H1 (cell line): ENCODE measurements around the gene NKX2-1. TPM values are rescaled to one million over a fixed set of nuclear protein-coding genes. Genes with fewer than 3 reads are reported as not detected.

ENCODE experiments used
- CTCF ChIA-PET: fragments of 300-600 bp; sonication (Branson Sonifier 250); formaldehyde crosslinking; loops from one replicate; lab custom pipeline; 2021; ENCODE audit not compliant: partially characterized antibody; lab: Charles Lee
- POLR2A ChIA-PET: fragments of 300-600 bp; sonication (Branson Sonifier 250); formaldehyde crosslinking; loops from one replicate; lab custom pipeline; 2021; ENCODE audit warnings: inconsistent platforms; ENCODE audit not compliant: partially characterized antibody; lab: Charles Lee
- DNase-seq, 2 experiments: peaks; one replicate each; pipeline versions ENCODE4 v3.0.0 to v3.0.0-alpha.2; 2010 to 2022; ENCODE audit warnings: low spot score in 2 of 2, low read depth in 1 of 2, mixed read lengths in 1 of 2
- FAIRE-seq: peaks from 2 replicates; lab custom pipeline; 2011; peaks lifted over from hg19 to GRCh38; lab: Jason Lieb, UNC
- H2AFZ ChIP-seq: 2 replicates; pipeline ENCODE4 v1.8.1; 2012; ENCODE audit warnings: low read length, inconsistent platforms
- H2AK5ac ChIP-seq: 2 replicates; pipeline ENCODE4 v1.6.1; 2013; ENCODE audit warnings: low read depth, low read length
- H2BK120ac ChIP-seq: replicated peaks from 2 replicates; pipeline ENCODE3; 2013; ENCODE audit warnings: low read depth, low read length, inconsistent platforms
- H2BK12ac ChIP-seq: 2 replicates; pipeline ENCODE4 v1.6.1; 2013; ENCODE audit warnings: low read depth, low read length
- H2BK15ac ChIP-seq: 2 replicates; pipeline ENCODE4 v1.6.1; 2013; ENCODE audit warnings: low read length
- H2BK20ac ChIP-seq: 2 replicates; pipeline ENCODE4 v1.6.1; 2013; ENCODE audit warnings: low read length
- H2BK5ac ChIP-seq: 2 replicates; pipeline ENCODE4 v1.6.1; 2013; ENCODE audit warnings: low read depth, low read length
- H3K14ac ChIP-seq: 2 replicates; pipeline ENCODE4 v1.6.1; 2013; ENCODE audit warnings: inconsistent platforms; ENCODE audit not compliant: insufficient read length
- H3K18ac ChIP-seq: 2 replicates; pipeline ENCODE4 v1.6.1; 2013; ENCODE audit warnings: low read length; ENCODE audit errors: extremely low read depth
- H3K23ac ChIP-seq: 2 replicates; pipeline ENCODE4 v1.6.1; 2013; ENCODE audit warnings: inconsistent platforms; ENCODE audit not compliant: insufficient read length
- H3K23me2 ChIP-seq: 2 replicates; pipeline ENCODE4 v1.6.1; 2013; ENCODE audit warnings: low read depth, low read length
- H3K27ac ChIP-seq: 2 replicates; pipeline ENCODE4 v1.6.1; 2011; ENCODE audit warnings: low read depth, low read length, inconsistent platforms
- H3K27me3 ChIP-seq, 4 experiments: replicated peaks in 1 of 4; 1 replicate in 1 of 4; 2 replicates in 3 of 4; pipeline versions ENCODE4 v1.6.1 to v1.8.1; 2011 to 2013; ENCODE audit warnings: low read length in 3 of 4, mild to moderate bottlenecking in 3 of 4, inconsistent platforms in 2 of 4, mixed read lengths in 2 of 4, moderate library complexity in 1 of 4; ENCODE audit not compliant: control insufficient read depth in 3 of 4, insufficient read depth in 3 of 4; ENCODE audit errors: extremely low read depth in 1 of 4
- H3K36me3 ChIP-seq, 4 experiments: 2 replicates each; pipeline versions ENCODE4 v1.6.1 to v1.8.1; 2011 to 2013; ENCODE audit warnings: mild to moderate bottlenecking in 4 of 4, low read length in 3 of 4, moderate library complexity in 2 of 4, control low read depth in 1 of 4, inconsistent platforms in 1 of 4; ENCODE audit not compliant: insufficient read depth in 4 of 4, control insufficient read depth in 2 of 4
- H3K4ac ChIP-seq: replicated peaks from 2 replicates; pipeline ENCODE3; 2013; ENCODE audit warnings: low read length, low read depth, mixed read lengths, inconsistent platforms; ENCODE audit not compliant: insufficient read length
- H3K4me1 ChIP-seq, 4 experiments: replicated peaks in 1 of 4; 1 replicate in 1 of 4; 2 replicates in 3 of 4; pipeline versions ENCODE4 v1.6.1 to v1.8.1; 2011 to 2013; ENCODE audit warnings: low read length in 3 of 4, inconsistent platforms in 2 of 4, mixed read lengths in 1 of 4; ENCODE audit not compliant: insufficient read depth in 4 of 4, control insufficient read depth in 3 of 4
- H3K4me2 ChIP-seq, 2 experiments: 2 replicates each; pipeline versions ENCODE4 v1.6.1 to v1.8.1; 2011 to 2013; ENCODE audit warnings: low read depth in 2 of 2, low read length in 2 of 2, control low read depth in 1 of 2, inconsistent platforms in 1 of 2, mild to moderate bottlenecking in 1 of 2; ENCODE audit not compliant: insufficient read depth in 1 of 2
- H3K4me3 ChIP-seq, 4 experiments: fragments of 200-600, 300-600 bp in 1 of 4; sonication (generic), shearing (Covaris generic), sonication (Bioruptor Twin) in 1 of 4; 2 replicates each; pipeline versions ENCODE4 v1.5.1 to v1.8.1; 2011 to 2016; ENCODE audit warnings: low read length in 4 of 4, low read depth in 3 of 4, control low read depth in 2 of 4, inconsistent platforms in 2 of 4, mild to moderate bottlenecking in 2 of 4, mixed read lengths in 1 of 4, moderate library complexity in 1 of 4; ENCODE audit not compliant: insufficient read depth in 2 of 4; ENCODE audit errors: extremely low read depth in 1 of 4
- H3K56ac ChIP-seq: replicated peaks from 2 replicates; pipeline ENCODE3; 2013; ENCODE audit warnings: low read depth, mild to moderate bottlenecking, mixed read lengths, low read length, inconsistent platforms; ENCODE audit not compliant: insufficient read length
- H3K79me1 ChIP-seq: 2 replicates; pipeline ENCODE4 v1.6.1; 2013; ENCODE audit warnings: low read depth, low read length, control low read depth
- H3K79me2 ChIP-seq, 2 experiments: 2 replicates each; pipeline versions ENCODE4 v1.6.1 to v1.8.1; 2012 to 2013; ENCODE audit warnings: low read length in 2 of 2, mild to moderate bottlenecking in 2 of 2, inconsistent platforms in 1 of 2; ENCODE audit not compliant: insufficient read depth in 2 of 2, control insufficient read depth in 1 of 2
- H3K9ac ChIP-seq, 4 experiments: replicated peaks in 1 of 4; 1 replicate in 1 of 4; 2 replicates in 3 of 4; pipeline versions ENCODE4 v1.6.1 to v1.8.1; 2011 to 2013; ENCODE audit warnings: low read depth in 3 of 4, low read length in 3 of 4, control low read depth in 2 of 4, mild to moderate bottlenecking in 2 of 4, moderate library complexity in 2 of 4, inconsistent platforms in 1 of 4; ENCODE audit errors: extremely low read depth in 1 of 4
- H3K9me3 ChIP-seq, 2 experiments: 2 replicates each; pipeline versions ENCODE4 v1.6.1 to v1.8.1; 2012 to 2013; ENCODE audit warnings: mild to moderate bottlenecking in 2 of 2, moderate library complexity in 2 of 2, control low read depth in 1 of 2, inconsistent platforms in 1 of 2, low read depth in 1 of 2, low read length in 1 of 2, mixed read lengths in 1 of 2; ENCODE audit not compliant: insufficient read depth in 2 of 2
- H4K20me1 ChIP-seq, 2 experiments: replicated peaks in 1 of 2; 2 replicates each; pipeline versions ENCODE3 to v1.8.1; 2011 to 2013; ENCODE audit warnings: inconsistent platforms in 2 of 2, low read length in 2 of 2, mild to moderate bottlenecking in 1 of 2; ENCODE audit not compliant: insufficient read depth in 2 of 2, control insufficient read depth in 1 of 2
- H4K5ac ChIP-seq: 2 replicates; pipeline ENCODE4 v1.6.1; 2013; ENCODE audit warnings: low read length, low read depth, mixed read lengths, inconsistent platforms; ENCODE audit not compliant: insufficient read length
- H4K8ac ChIP-seq: 2 replicates; pipeline ENCODE4 v1.8.0; 2013; ENCODE audit warnings: mild to moderate bottlenecking, moderate library complexity, low read length, inconsistent platforms; ENCODE audit not compliant: insufficient read depth; ENCODE audit errors: extremely low read depth
- H4K91ac ChIP-seq: replicated peaks from 2 replicates; pipeline ENCODE3; 2013; ENCODE audit warnings: low read length, mixed read lengths, inconsistent platforms; ENCODE audit not compliant: insufficient read length
- CHD1 ChIP-seq: IDR thresholded peaks from 2 replicates; pipeline ENCODE4 v1.6.1; 2012; ENCODE audit warnings: low read depth, low read length, improper control_type of control experiment
- HDAC6 ChIP-seq: IDR thresholded peaks from one replicate; pipeline ENCODE4 v1.7.1; 2012; ENCODE audit warnings: low read depth, mild to moderate bottlenecking, inconsistent platforms, low read length, moderate library complexity
- POLR2A ChIP-seq, 2 experiments: IDR thresholded peaks; 1 replicate in 1 of 2; 2 replicates in 1 of 2; pipeline ENCODE4 v1.6.1; 2011; ENCODE audit warnings: low read depth in 2 of 2, low read length in 2 of 2, mild to moderate bottlenecking in 2 of 2; ENCODE audit errors: control extremely low read depth in 1 of 2
- RAD21 ChIP-seq, 2 experiments: IDR thresholded peaks in 1 of 2; conservative IDR thresholded peaks in 1 of 2; 2 replicates each; pipeline ENCODE4 v1.6.1; 2011; ENCODE audit warnings: low read depth in 2 of 2, low read length in 2 of 2, improper control_type of control experiment in 1 of 2, inconsistent platforms in 1 of 2, mild to moderate bottlenecking in 1 of 2, moderate library complexity in 1 of 2
- WGBS, 2 experiments: shearing (Covaris generic) in 1 of 2; methylation state at CpG; one replicate each; pipeline versions ENCODE4 v1.1.6 to v1.1.7; 2013 to 2015; ENCODE audit warnings: low lambda C conversion rate in 2 of 2, mixed read lengths in 2 of 2, inconsistent platforms in 1 of 2, low coverage in 1 of 2, missing lambda C conversion rate in 1 of 2; ENCODE audit not compliant: insufficient replicate concordance in 2 of 2, insufficient coverage in 1 of 2, insufficient read length in 1 of 2; ENCODE audit errors: extremely low coverage in 1 of 2, missing lambda C conversion rate in 1 of 2; 5-methylcytosine and 5-hydroxymethylcytosine counted together
- polyA plus RNA-seq, 7 experiments: library from polyadenylated mRNA; depleted of rRNA in 3 of 7; stranded (reverse) in 5 of 7; unstranded in 2 of 7; fragments of >200 nt in 5 of 7; fragments of 200-250 nt in 2 of 7; gene quantifications; 1 replicate in 5 of 7; 2 replicates in 1 of 7; 4 replicates in 1 of 7; pipeline versions ENCODE4 v1.2.1 to v1.2.3, GENCODE V29; 2011 to 2013; ENCODE audit warnings: missing spikeins in 2 of 7, mixed read lengths in 2 of 7
- total RNA-seq: library from RNA; stranded (reverse); fragmentation: NEBNext Ultra II Directional; extraction: Animal tissue kit (Norgen Biotek cat#: 25700); gene quantifications from 2 replicates; pipeline ENCODE4 v1.2.1, GENCODE V29; 2021
- TF ChIP-seq, protein P1 (sequence below), 3 experiments: IDR thresholded peaks; 1 replicate in 2 of 3; 2 replicates in 1 of 3; pipeline versions ENCODE4 v1.5.1 to v1.6.1; 2011; ENCODE audit warnings: low read length in 3 of 3, mild to moderate bottlenecking in 3 of 3, inconsistent platforms in 2 of 3, low read depth in 1 of 3, moderate library complexity in 1 of 3; ENCODE audit not compliant: insufficient read depth in 1 of 3; ENCODE audit errors: control extremely low read depth in 1 of 3
- TF ChIP-seq, protein P2 (sequence below): IDR thresholded peaks from 2 replicates; pipeline ENCODE4 v1.6.1; 2011; ENCODE audit warnings: low read depth, mild to moderate bottlenecking, low read length; ENCODE audit not compliant: insufficient read depth

The NKX2-1 gene
- total and polyA plus RNA-seq, 2 of the 8 experiments (the other 6 are each of a cell fraction or from before 2014, with no cell fraction given): not detected

DNA sequence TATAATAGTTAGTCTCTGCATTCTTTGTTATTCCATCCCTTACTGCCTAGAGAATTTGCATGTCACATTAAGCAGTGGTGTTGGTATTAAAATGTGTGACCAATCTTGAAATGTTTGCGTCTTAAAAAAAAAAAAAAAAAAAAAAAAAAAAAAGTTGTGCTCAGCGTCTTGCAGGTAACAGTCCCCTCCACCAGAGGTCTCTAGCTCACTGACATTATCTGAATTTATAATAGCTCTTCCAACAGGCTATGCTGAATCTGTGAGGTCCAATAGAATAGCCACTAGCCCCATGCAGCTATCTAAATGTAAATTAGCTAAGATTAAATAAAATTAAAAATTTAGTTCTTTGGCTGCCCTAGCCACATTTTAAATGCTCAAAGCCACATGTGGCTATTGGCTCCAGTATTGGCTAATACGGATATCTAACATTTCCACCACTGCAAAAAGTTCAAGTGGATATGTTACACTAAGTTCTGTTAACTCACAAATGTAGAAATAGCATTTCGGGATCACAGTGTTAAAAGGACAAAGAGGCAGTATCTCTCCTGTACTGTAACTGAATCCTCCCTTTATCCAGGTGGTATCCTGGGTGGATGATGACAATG lies 33.7 kb upstream of the NKX2-1 start:
- no peak overlapping the region for H4K91ac ChIP-seq
- DNase-seq (no peak), FAIRE-seq (peak; percentile 50)
- H3K23ac ChIP-seq: no peak overlapping the region
- no peak overlapping the region for H3K4me3 ChIP-seq
- no peaks in the 10 kb centered on the region for H3K9me3 ChIP-seq
- no peak overlapping the region for H3K18ac ChIP-seq
- H2BK12ac ChIP-seq: no peak overlapping the region
- no peak overlapping the region for H3K9ac ChIP-seq
- H4K20me1 ChIP-seq: no peaks in the 10 kb centered on the region
- no peak overlapping the region for H2BK5ac ChIP-seq
- H2BK20ac ChIP-seq: no peak overlapping the region
- no peak overlapping the region for H3K4me2 ChIP-seq
- POLR2A ChIA-PET: no interaction called here
- no peak overlapping the region for H4K8ac ChIP-seq
- H3K4ac ChIP-seq: no peak overlapping the region
- H3K36me3 ChIP-seq: no peaks in the 10 kb centered on the region
- H2AFZ ChIP-seq: no peak overlapping the region
- no peak overlapping the region for H2BK15ac ChIP-seq
- H4K5ac ChIP-seq: no peak overlapping the region
- H2AK5ac ChIP-seq: no peak overlapping the region
- H3K23me2 ChIP-seq: no peaks in the 10 kb centered on the region
- TF ChIP-seq POLR2A (IDR thresholded peaks at IDR 0.05; ENCODE audit: control extremely low read depth in 1 of 2, low read depth in 2 of 2, low read length in 2 of 2) (no peak), HDAC6 (no peak), RAD21 (IDR thresholded peaks at IDR 0.05 in 1 of 2, conservative IDR thresholded peaks at IDR 0.05 in 1 of 2; ENCODE audit: low read depth in 2 of 2, low read length in 2 of 2) (peak; percentile 69 to 70), CHD1 (no peak)
- TF ChIP-seq, protein P1, sequence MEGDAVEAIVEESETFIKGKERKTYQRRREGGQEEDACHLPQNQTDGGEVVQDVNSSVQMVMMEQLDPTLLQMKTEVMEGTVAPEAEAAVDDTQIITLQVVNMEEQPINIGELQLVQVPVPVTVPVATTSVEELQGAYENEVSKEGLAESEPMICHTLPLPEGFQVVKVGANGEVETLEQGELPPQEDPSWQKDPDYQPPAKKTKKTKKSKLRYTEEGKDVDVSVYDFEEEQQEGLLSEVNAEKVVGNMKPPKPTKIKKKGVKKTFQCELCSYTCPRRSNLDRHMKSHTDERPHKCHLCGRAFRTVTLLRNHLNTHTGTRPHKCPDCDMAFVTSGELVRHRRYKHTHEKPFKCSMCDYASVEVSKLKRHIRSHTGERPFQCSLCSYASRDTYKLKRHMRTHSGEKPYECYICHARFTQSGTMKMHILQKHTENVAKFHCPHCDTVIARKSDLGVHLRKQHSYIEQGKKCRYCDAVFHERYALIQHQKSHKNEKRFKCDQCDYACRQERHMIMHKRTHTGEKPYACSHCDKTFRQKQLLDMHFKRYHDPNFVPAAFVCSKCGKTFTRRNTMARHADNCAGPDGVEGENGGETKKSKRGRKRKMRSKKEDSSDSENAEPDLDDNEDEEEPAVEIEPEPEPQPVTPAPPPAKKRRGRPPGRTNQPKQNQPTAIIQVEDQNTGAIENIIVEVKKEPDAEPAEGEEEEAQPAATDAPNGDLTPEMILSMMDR (IDR thresholded peaks at IDR 0.05; ENCODE audit: control extremely low read depth in 1 of 3, insufficient read depth in 1 of 3, low read depth in 1 of 3, low read length in 3 of 3): peak in 2 of 3 experiments; percentile 62 to 64; a peak in 2 of 4 replicates
- TF ChIP-seq, protein P2, sequence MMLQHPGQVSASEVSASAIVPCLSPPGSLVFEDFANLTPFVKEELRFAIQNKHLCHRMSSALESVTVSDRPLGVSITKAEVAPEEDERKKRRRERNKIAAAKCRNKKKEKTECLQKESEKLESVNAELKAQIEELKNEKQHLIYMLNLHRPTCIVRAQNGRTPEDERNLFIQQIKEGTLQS: no peak
- H3K56ac ChIP-seq: no peak overlapping the region
- no peak overlapping the region for H2BK120ac ChIP-seq
- no peaks in the 10 kb centered on the region for H3K79me2 ChIP-seq
- no peaks in the 10 kb centered on the region; a peak in 1 of 7 replicates for H3K27me3 ChIP-seq
- H3K4me1 ChIP-seq: peaks cover 0 to 6% (median 4%) of the 10 kb centered on the region in 4 experiments; a peak in 2 of 7 replicates
- 47% methylated on average over 4 of the region's 4 CpGs; no CpG with 5 or more reads in 1 of the 2 experiments for WGBS, 2 experiments
- H3K27ac ChIP-seq: no peak overlapping the region
- CTCF ChIA-PET: interaction anchor here (0.6 to 11.4 kb wide), 66 partner anchors 8 to 731 kb away, joined by 3 to 230 read pairs (median 4); partner anchors contain the start of gene NKX2-1
- H3K14ac ChIP-seq: no peak overlapping the region
- no peaks in the 10 kb centered on the region for H3K79me1 ChIP-seq
